ENCODE measurements around the gene PLP2. TPM values are rescaled to one million over a fixed set of nuclear protein-coding genes. Genes with fewer than 3 reads are reported as not detected.
"Not testable (repeated sequence)": the region's sequence is repeated elsewhere in the genome, so short reads cannot be mapped to it uniquely, and the experiment has no call there.

PLP2 gene, protein sequence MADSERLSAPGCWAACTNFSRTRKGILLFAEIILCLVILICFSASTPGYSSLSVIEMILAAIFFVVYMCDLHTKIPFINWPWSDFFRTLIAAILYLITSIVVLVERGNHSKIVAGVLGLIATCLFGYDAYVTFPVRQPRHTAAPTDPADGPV
- 3.9 and 6.3 TPM in 2 replicates for total RNA-seq
- long read RNA-seq, partial matches to known transcripts, result 0 of 1 reads
- long read RNA-seq, other reads (novel, unspliced or antisense), result 0 of 1 reads

DNA sequence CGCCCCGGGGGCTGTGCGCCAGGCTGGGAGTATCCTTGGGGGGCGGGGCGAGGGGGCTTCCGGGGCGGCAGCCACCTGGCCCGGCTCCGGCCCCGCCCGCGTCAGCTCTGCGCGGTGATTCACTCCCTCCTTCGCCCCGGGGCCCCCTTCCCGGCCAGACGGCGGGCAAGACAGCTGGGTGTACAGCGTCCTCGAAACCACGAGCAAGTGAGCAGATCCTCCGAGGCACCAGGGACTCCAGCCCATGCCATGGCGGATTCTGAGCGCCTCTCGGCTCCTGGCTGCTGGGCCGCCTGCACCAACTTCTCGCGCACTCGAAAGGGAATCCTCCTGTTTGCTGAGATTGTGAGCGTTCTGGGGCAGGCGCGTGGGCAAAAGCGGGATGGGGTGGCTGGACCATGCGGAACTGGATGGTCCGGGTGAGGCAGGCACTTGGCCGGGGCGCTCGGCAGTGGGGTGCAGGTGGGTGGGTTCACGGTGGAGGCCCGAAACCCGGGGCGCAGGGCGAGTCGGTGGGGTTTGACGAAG is at the start of gene PLP2:
Gene PLP2 (plus strand): TSS at position 147 of the 528 bp plus-strand sequence. CDS start 103 bp downstream, at position 250.
- TF ChIP-seq, protein P1, sequence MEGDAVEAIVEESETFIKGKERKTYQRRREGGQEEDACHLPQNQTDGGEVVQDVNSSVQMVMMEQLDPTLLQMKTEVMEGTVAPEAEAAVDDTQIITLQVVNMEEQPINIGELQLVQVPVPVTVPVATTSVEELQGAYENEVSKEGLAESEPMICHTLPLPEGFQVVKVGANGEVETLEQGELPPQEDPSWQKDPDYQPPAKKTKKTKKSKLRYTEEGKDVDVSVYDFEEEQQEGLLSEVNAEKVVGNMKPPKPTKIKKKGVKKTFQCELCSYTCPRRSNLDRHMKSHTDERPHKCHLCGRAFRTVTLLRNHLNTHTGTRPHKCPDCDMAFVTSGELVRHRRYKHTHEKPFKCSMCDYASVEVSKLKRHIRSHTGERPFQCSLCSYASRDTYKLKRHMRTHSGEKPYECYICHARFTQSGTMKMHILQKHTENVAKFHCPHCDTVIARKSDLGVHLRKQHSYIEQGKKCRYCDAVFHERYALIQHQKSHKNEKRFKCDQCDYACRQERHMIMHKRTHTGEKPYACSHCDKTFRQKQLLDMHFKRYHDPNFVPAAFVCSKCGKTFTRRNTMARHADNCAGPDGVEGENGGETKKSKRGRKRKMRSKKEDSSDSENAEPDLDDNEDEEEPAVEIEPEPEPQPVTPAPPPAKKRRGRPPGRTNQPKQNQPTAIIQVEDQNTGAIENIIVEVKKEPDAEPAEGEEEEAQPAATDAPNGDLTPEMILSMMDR (IDR thresholded peaks at IDR 0.05; ENCODE audit: unreplicated experiment), result no peak
- peaks cover 4% of the 10 kb centered on the region for H3K9me3 Mint-ChIP-seq (ENCODE audit: low read depth)
- peaks cover 5% of the 10 kb centered on the region for H3K4me1 Mint-ChIP-seq (ENCODE audit: low read depth)
- H3K4me3 Mint-ChIP-seq (ENCODE audit: low read depth), result peak within 1 kb of the TSS; percentile 65
- peaks cover 18% of the 10 kb centered on the region for H3K36me3 Mint-ChIP-seq (ENCODE audit: insufficient read depth)
- no peak within 1 kb of the TSS for H3K27ac Mint-ChIP-seq
- H3K27me3 Mint-ChIP-seq, result peaks cover 30% of the 10 kb centered on the region
- no peak for DNase-seq (ENCODE audit: low spot score, unreplicated experiment)

DNA sequence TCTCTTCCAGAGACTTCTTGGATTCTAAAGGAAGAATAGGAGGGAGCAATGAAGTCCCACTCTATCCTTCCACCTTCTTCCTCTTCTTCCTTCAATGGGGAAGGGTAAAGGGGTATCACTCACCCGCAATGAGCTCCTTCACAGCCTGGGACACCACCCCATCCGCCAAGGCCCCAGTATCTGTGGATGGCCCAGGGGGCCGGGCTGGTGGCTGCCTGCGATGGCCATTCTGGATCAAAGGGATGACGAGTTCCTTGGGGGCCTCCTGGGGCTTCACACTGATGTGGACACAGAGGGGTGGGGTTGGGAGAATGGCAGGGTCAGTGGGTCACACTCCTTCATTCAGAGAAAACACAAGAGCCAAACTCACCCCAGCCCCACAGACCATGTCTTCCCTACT is 49.2 kb upstream of the PLP2 start:
- TF ChIP-seq, protein P1 (IDR thresholded peaks at IDR 0.05; ENCODE audit: unreplicated experiment), result no peak
- H3K9me3 Mint-ChIP-seq (ENCODE audit: low read depth), result peaks cover 16% of the 10 kb centered on the region
- no peaks in the 10 kb centered on the region for H3K27me3 Mint-ChIP-seq
- peak overlapping the region; percentile 98 for H3K4me3 Mint-ChIP-seq (ENCODE audit: low read depth)
- no peak overlapping the region for H3K27ac Mint-ChIP-seq
- H3K4me1 Mint-ChIP-seq (ENCODE audit: low read depth), result peaks cover 6% of the 10 kb centered on the region
- DNase-seq (ENCODE audit: low spot score, unreplicated experiment), result no peak
- H3K36me3 Mint-ChIP-seq (ENCODE audit: insufficient read depth), result peaks cover 10% of the 10 kb centered on the region

DNA sequence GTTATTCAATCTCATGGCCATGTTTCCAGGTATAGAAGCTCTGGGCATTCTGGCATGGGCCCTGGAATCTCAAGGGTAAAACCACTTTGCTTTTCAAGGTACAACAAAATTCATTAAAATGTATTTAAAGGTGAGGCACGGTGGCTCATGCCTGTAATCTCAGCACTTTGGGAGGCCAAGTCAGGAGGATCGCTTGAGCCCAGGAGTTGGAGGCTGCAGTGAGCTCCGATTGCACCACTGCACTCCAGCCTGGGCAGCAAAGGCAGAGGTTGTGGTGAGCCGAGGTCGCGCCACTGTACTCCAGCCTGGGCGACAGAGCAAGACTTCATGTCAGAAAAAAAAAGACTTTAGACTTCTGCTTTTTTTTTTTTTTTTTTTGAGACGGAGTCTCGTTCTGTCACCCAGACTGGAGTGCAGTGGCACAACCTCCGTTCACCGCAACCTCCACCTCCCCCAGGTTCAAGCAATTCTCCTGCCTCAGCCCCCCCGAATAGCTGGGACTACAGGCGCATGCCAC is 43.9 kb upstream of the PLP2 start:
- H3K4me1 Mint-ChIP-seq (ENCODE audit: low read depth), result not testable (repeated sequence)

DNA sequence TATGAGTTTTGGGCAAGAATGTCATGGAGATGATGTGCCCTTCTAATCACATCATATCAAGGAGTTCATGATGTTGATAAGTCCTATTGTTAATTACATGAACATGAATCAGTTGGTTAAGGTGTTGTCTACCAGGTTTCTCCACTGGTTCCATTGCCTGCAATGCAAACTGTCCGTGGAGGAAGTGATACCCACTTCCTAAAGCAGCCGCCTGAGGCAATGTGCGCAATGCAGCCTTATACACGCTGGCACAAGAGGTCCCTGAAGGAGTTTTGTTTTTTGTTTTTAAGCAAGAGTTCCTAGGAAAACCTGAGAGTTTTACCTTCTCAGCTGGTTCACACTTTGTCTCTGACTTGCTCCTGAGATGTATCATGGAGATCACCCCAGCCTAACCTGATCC is 42.3 kb upstream of the PLP2 start:
- no peaks in the 10 kb centered on the region for H3K27me3 Mint-ChIP-seq
- TF ChIP-seq, protein P1 (IDR thresholded peaks at IDR 0.05; ENCODE audit: unreplicated experiment), result no peak
- no peaks in the 10 kb centered on the region for H3K4me1 Mint-ChIP-seq (ENCODE audit: low read depth)
- H3K9me3 Mint-ChIP-seq (ENCODE audit: low read depth), result peaks cover 3% of the 10 kb centered on the region
- no peak overlapping the region for H3K27ac Mint-ChIP-seq
- DNase-seq (ENCODE audit: low spot score, unreplicated experiment), result no peak
- no peak overlapping the region for H3K4me3 Mint-ChIP-seq (ENCODE audit: low read depth)
- H3K36me3 Mint-ChIP-seq (ENCODE audit: insufficient read depth), result peaks cover 2% of the 10 kb centered on the region

More for the DNA sequence above, 43.9 kb upstream of the PLP2 start:
- not testable (repeated sequence) for H3K36me3 Mint-ChIP-seq (ENCODE audit: insufficient read depth); H3K4me3 Mint-ChIP-seq (ENCODE audit: low read depth); H3K27ac Mint-ChIP-seq; H3K9me3 Mint-ChIP-seq (ENCODE audit: low read depth); DNase-seq (ENCODE audit: low spot score, unreplicated experiment); H3K27me3 Mint-ChIP-seq

DNA sequence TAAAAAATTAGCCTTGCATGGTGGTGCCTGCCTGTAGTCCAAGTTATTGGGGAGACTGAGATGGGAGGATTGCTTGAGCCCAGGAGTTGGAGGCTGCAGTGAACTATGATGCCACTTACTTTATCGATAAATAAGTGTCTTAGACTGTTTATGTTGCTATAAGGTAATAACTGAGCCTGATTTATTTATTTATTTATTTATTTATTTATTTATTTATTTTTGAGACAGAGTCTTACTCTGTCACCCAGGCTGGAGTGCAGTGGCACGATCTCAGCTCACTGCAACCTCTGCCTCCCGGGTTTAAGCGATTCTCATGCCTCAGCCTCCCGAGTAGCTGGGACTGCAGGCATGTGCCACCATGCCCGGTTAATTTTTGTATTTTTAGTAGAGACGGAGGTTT is 39.4 kb upstream of the PLP2 start:
- not testable (repeated sequence) for H3K27me3 Mint-ChIP-seq; H3K9me3 Mint-ChIP-seq (ENCODE audit: low read depth)

DNA sequence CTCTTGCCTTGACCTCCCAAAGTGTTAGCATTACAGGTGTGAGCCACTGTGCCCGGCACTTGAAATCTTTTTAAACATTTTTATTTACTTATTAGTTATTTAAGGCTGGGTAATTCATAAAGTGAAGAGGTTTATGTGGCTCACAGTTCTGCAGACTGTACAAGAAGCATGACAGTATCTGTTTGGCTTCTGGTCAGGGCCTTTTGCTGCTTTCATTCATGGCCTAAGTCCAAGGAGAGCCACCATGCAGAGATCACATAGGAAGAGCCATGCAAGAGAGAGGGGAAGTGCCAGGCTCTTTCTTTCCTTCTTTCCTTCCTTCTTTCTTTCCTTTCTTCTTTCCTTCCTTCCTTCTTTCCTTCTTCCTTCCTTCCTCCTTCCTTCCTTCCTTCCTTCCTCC is 37.9 kb upstream of the PLP2 start:
- Mint-ChIP-seq H3K4me3 (ENCODE audit: low read depth) (no peak overlapping the region), H3K9me3 (ENCODE audit: low read depth) (peaks cover 8% of the 10 kb centered on the region), H3K27ac (no peak overlapping the region), H3K27me3 (no peaks in the 10 kb centered on the region), H3K36me3 (ENCODE audit: insufficient read depth) (peaks cover 5% of the 10 kb centered on the region), H3K4me1 (ENCODE audit: low read depth) (no peaks in the 10 kb centered on the region)
- no peak for DNase-seq (ENCODE audit: low spot score, unreplicated experiment)
- TF ChIP-seq, protein P1 (IDR thresholded peaks at IDR 0.05; ENCODE audit: unreplicated experiment), result no peak

More for the DNA sequence above, 39.4 kb upstream of the PLP2 start:
- not testable (repeated sequence) for DNase-seq (ENCODE audit: low spot score, unreplicated experiment); H3K4me1 Mint-ChIP-seq (ENCODE audit: low read depth); H3K27ac Mint-ChIP-seq; H3K36me3 Mint-ChIP-seq (ENCODE audit: insufficient read depth); H3K4me3 Mint-ChIP-seq (ENCODE audit: low read depth)

Data from progenitor cell of endocrine pancreas (in vitro differentiated cells).